ENCODE results near the gene RUBCN. TPM values are rescaled to one million over a fixed set of nuclear protein-coding genes. Genes with fewer than 3 reads are reported as not detected.
"Not testable (repeated sequence)": the region's sequence is repeated elsewhere in the genome, so short reads cannot be mapped to it uniquely, and the experiment has no call there.

Gene RUBCN
- total RNA-seq, 4 donors from 2014 or later = 63.6 to 168 (median 102) TPM

GRCh38 chr3:197736010-197736490 lies 654 bp downstream of the RUBCN start:
- Histone ChIP-seq H3K27me3 (no peaks in the 10 kb centered on the region), H3K9me3 (no peaks in the 10 kb centered on the region), H3K4me3 (peak overlapping the region; percentile 61 to 99 (median 79)), H3K36me3 (peaks cover 0 to 6% (median 0%) of the 10 kb centered on the region in 3 donors), H3K4me1 (peaks cover 0 to 44% (median 12%) of the 10 kb centered on the region in 4 donors), H3K27ac (peak overlapping the region; percentile 58 to 97 (median 87))
- no peak for DNase-seq (ENCODE audit: low spot score in 2 of 2)
- TF ChIP-seq POLR2A (IDR thresholded peaks at IDR 0.05) = no peak
- TF ChIP-seq CTCF (IDR thresholded peaks at IDR 0.05) = no peak
- no peak for TF ChIP-seq EP300 (IDR thresholded peaks at IDR 0.05)
- WGBS, 2 donors = 2% methylated on average over 17 of the region's 17 CpGs

DNA sequence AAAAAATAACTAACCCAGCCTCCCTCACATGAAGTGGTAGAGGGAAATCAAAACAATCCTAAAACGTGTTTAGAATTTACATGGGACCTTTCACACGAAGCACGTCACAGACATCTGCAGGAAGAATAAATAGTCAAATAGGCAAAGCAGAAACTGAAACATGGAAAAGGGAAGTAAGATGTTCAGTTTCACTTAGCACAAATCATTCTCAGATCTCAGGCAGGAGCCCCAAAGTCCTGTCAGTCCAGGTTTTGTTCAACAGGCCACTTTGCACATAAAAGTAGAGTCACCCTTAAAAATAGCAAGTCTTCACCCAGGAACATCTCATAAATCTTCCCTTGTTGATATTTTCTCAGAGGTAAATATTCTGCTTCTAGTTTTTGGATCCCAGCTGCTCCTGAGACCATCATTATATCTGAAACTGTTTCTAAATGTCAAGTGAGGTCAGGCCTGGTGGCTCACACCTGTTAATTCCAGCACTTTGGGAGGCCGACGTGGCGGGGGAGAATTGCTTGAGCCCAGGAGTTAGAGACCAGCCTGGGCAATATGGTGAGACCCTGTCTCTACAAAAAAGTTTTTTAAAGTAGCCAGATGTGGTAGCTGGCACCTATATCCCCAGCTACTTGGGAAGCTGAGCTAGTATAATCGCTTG lies 1.9 kb downstream of the RUBCN start:
- DNase-seq (ENCODE audit: low spot score in 2 of 2) = no peak
- Histone ChIP-seq H3K4me3 (no peak overlapping the region), H3K27me3 (no peaks in the 10 kb centered on the region), H3K36me3 (peaks cover 0 to 6% (median 0%) of the 10 kb centered on the region in 3 donors), H3K9me3 (no peaks in the 10 kb centered on the region), H3K27ac (peak overlapping the region in 3 of 4 donors; percentile 62 to 97 (median 84)), H3K4me1 (peaks cover 0 to 48% (median 12%) of the 10 kb centered on the region in 4 donors)
- 83% methylated on average over 7 of the region's 7 CpGs for WGBS, 2 donors
- TF ChIP-seq EP300 (IDR thresholded peaks at IDR 0.05) = no peak
- TF ChIP-seq POLR2A (IDR thresholded peaks at IDR 0.05) = no peak

- no peaks in the 10 kb centered on the region for H3K27me3 ChIP-seq
- no peaks in the 10 kb centered on the region for H3K9me3 ChIP-seq
- no peak overlapping the region for H3K4me3 ChIP-seq
- peaks cover 0 to 46% (median 12%) of the 10 kb centered on the region in 4 donors for H3K4me1 ChIP-seq
- peaks cover 0 to 6% (median 0%) of the 10 kb centered on the region in 3 donors for H3K36me3 ChIP-seq
- TF ChIP-seq CTCF (IDR thresholded peaks at IDR 0.05) = no peak
- no peak for TF ChIP-seq POLR2A (IDR thresholded peaks at IDR 0.05)
- DNase-seq (ENCODE audit: low spot score in 2 of 2) = no peak
- 88 to 90% methylated on average over 4 of the region's 4 CpGs for WGBS, 2 donors
- H3K27ac ChIP-seq = no peak overlapping the region
Measured at GRCh38 chr3:197733042-197733441, 3.7 kb downstream of the RUBCN start.

DNA sequence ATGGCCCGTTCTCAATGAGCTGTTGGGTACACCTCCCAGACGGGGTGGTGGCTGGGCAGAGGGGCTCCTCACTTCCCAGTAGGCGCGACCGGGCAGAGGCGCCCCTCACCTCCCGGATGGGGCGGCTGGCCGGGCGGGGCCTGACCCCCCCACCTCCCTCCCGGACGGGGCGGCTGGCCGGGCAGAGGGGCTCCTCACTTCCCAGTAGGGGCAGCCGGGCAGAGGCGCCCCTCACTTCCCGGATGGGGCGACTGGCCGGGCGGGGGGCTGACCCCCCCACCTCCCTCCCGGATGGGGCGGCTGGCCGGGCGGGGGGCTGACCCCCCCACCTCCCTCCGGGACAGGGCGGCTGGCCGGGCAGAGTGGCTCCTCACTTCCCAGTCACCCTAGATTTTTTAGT lies 5.2 kb downstream of the RUBCN start:
- DNase-seq (ENCODE audit: low spot score in 2 of 2); H3K36me3 ChIP-seq; H3K27ac ChIP-seq; H3K9me3 ChIP-seq; H3K4me3 ChIP-seq; H3K27me3 ChIP-seq: not testable (repeated sequence)
- 95% methylated on average over 15 to 16 of the region's 27 CpGs for WGBS, 2 donors
- peaks cover 0 to 38% (median 12%) of the 10 kb centered on the region in 4 donors for H3K4me1 ChIP-seq

- WGBS, 2 donors = 73 to 87% methylated on average over 3 to 5 of the region's 5 CpGs
- H3K36me3 ChIP-seq; DNase-seq (ENCODE audit: low spot score in 2 of 2); H3K27ac ChIP-seq; H3K9me3 ChIP-seq; H3K4me3 ChIP-seq; H3K27me3 ChIP-seq: not testable (repeated sequence)
- peaks cover 0 to 34% (median 10%) of the 10 kb centered on the region in 4 donors for H3K4me1 ChIP-seq
Measured at GRCh38 chr3:197730770-197731169, 5.9 kb downstream of the RUBCN start.

GRCh38 chr3:197730200-197730599 lies 6.5 kb downstream of the RUBCN start:
- no peaks in the 10 kb centered on the region for H3K9me3 ChIP-seq
- H3K4me1 ChIP-seq = peaks cover 0 to 28% (median 5%) of the 10 kb centered on the region in 4 donors
- 53 to 61% methylated on average over 2 of the region's 2 CpGs for WGBS, 2 donors
- H3K27me3 ChIP-seq = no peaks in the 10 kb centered on the region
- H3K36me3 ChIP-seq = peaks cover 0 to 6% (median 0%) of the 10 kb centered on the region in 3 donors
- no peak overlapping the region for H3K4me3 ChIP-seq
- DNase-seq (ENCODE audit: low spot score in 2 of 2) = no peak
- no peak overlapping the region for H3K27ac ChIP-seq
- no peak for TF ChIP-seq CTCF (IDR thresholded peaks at IDR 0.05)
- TF ChIP-seq POLR2A (IDR thresholded peaks at IDR 0.05) = no peak

Data from tibial nerve (tissue), 4 donors.